GM12878 (cell line): ENCODE results near the gene THOC1. TPM values are rescaled to one million over a fixed set of nuclear protein-coding genes. Genes with fewer than 3 reads are reported as not detected.
A peak's percentile ranks its signal among the peaks of the same experiment; 100 is the strongest.

ENCODE experiments used
- ATAC-seq: fragments of 200-7000 bp; cut with Tn5 transposase; 3 replicates; pipeline ENCODE4 v1.9.1; 2020; ENCODE audit warnings: mild to moderate bottlenecking, moderate library complexity
- BruUV-seq: library from RNA; stranded (reverse); fragments of 400-500 nt; replicated peaks from 2 replicates; lab custom pipeline; 2021; lab: Mats Ljungman, UMichigan
- CTCF ChIA-PET: fragments of 300-600 bp; sonication (Branson Sonifier 250); formaldehyde crosslinking; extraction: SDS; loops from one replicate; lab custom pipeline; 2021; ENCODE audit warnings: inconsistent platforms; lab: Yijun Ruan, JAX
- POLR2A ChIA-PET: fragments of 350-600 bp; formaldehyde crosslinking; extraction: SDS; loops from one replicate; lab custom pipeline; 2021; ENCODE audit warnings: inconsistent platforms; lab: Charles Lee
- RAD21 ChIA-PET: fragments of 300-600 bp; sonication (Branson Sonifier 250); formaldehyde crosslinking; loops from one replicate; lab custom pipeline; 2023; ENCODE audit warnings: antibody characterized with exemption; ENCODE audit not compliant: unreplicated experiment; lab: Charles Lee
- SMC1A ChIA-PET: fragments of 300-600 bp; sonication (Branson Sonifier 250); formaldehyde crosslinking; loops from one replicate; lab custom pipeline; 2023; ENCODE audit not compliant: unreplicated experiment, uncharacterized antibody; lab: Charles Lee
- DNase-seq: peaks from one replicate; pipeline ENCODE4 v3.0.0-alpha.2; 2011; ENCODE audit warnings: low read depth, low spot score
- FAIRE-seq: peaks from 3 replicates; lab custom pipeline; 2011; peaks lifted over from hg19 to GRCh38; lab: Jason Lieb, UNC
- H2AFZ ChIP-seq: 2 replicates; pipeline ENCODE4 v1.6.0; 2011; ENCODE audit warnings: low read depth, low read length, control low read depth; ENCODE audit not compliant: control insufficient read depth
- H3K27ac ChIP-seq: 2 replicates; pipeline ENCODE4 v1.5.1; 2011; ENCODE audit warnings: control low read depth; ENCODE audit not compliant: control insufficient read depth, insufficient read depth
- H3K27me3 ChIP-seq, 2 experiments: replicated peaks in 1 of 2; 2 replicates each; pipeline versions ENCODE4 v1.6.0 to v1.6.1; 2011; ENCODE audit warnings: low read length in 1 of 2; ENCODE audit not compliant: control insufficient read depth in 2 of 2, insufficient read depth in 2 of 2
- H3K36me3 ChIP-seq, 2 experiments: 2 replicates each; pipeline ENCODE4 v1.5.1; 2011; ENCODE audit warnings: low read length in 1 of 2; ENCODE audit not compliant: control insufficient read depth in 2 of 2, insufficient read depth in 2 of 2
- H3K4me1 ChIP-seq: 2 replicates; pipeline ENCODE4 v1.6.1; 2011; ENCODE audit warnings: mild to moderate bottlenecking, low read length, moderate library complexity, mixed read lengths; ENCODE audit not compliant: control insufficient read depth, insufficient read depth
- H3K4me2 ChIP-seq: 2 replicates; pipeline ENCODE4 v1.6.0; 2011; ENCODE audit warnings: control low read depth; ENCODE audit not compliant: control insufficient read depth, insufficient read depth
- H3K4me3 ChIP-seq: fragments of 200-600 bp; sonication (generic); 2 replicates; pipeline ENCODE4 v1.5.1; 2016
- H3K79me2 ChIP-seq: 2 replicates; pipeline ENCODE4 v1.6.0; 2011; ENCODE audit warnings: low read length; ENCODE audit not compliant: control insufficient read depth, insufficient read depth
- H3K9ac ChIP-seq: 2 replicates; pipeline ENCODE4 v1.8.0; 2011; ENCODE audit warnings: low read length, control low read depth, mixed read lengths; ENCODE audit not compliant: control insufficient read depth, insufficient read depth
- H3K9me3 ChIP-seq: replicated peaks from 3 replicates; pipeline ENCODE4 v1.5.1; 2011; ENCODE audit warnings: mild to moderate bottlenecking, low read length; ENCODE audit not compliant: control insufficient read depth, insufficient read depth
- H4K20me1 ChIP-seq: 2 replicates; pipeline ENCODE4 v1.6.0; 2011; ENCODE audit not compliant: control insufficient read depth, insufficient read depth
- CEBPB ChIP-seq, 2 experiments: fragments of 150-350 bp in 1 of 2; IDR thresholded peaks; 2 replicates each; pipeline ENCODE4 v1.6.1; 2012 to 2014; ENCODE audit warnings: low read depth in 2 of 2, low read length in 2 of 2, borderline replicate concordance in 1 of 2, inconsistent platforms in 1 of 2
- ELK1 ChIP-seq: IDR thresholded peaks from 2 replicates; pipeline ENCODE4 v1.6.1; 2012; ENCODE audit warnings: low read depth, low read length, improper control_type of control experiment
- HCFC1 ChIP-seq: fragments of 150-350 bp; IDR thresholded peaks from 2 replicates; pipeline ENCODE4 v1.6.1; 2014; ENCODE audit warnings: low read length
- IKZF1 ChIP-seq: fragments of 450-650 bp; conservative IDR thresholded peaks from 2 replicates; pipeline ENCODE4 v1.6.1; 2017; ENCODE audit warnings: antibody characterized with exemption, mild to moderate bottlenecking
- MTA2 ChIP-seq: fragments of 450-650 bp; IDR thresholded peaks from 2 replicates; pipeline ENCODE4 v1.6.1; 2016; ENCODE audit warnings: low read depth, mild to moderate bottlenecking, moderate library complexity
- NR2F1 ChIP-seq: fragments of 450-650 bp; conservative IDR thresholded peaks from 2 replicates; pipeline ENCODE4 v1.6.1; 2017; ENCODE audit warnings: mild to moderate bottlenecking
- POLR2AphosphoS2 ChIP-seq: IDR thresholded peaks from 2 replicates; pipeline ENCODE4 v1.6.1; 2011; ENCODE audit warnings: low read depth, mild to moderate bottlenecking, low read length, improper control_type of control experiment, moderate library complexity
- RBBP5 ChIP-seq: fragments of 200-600 bp; sonication (generic); conservative IDR thresholded peaks from 2 replicates; pipeline ENCODE4 v1.6.1; 2016
- RFX5 ChIP-seq: IDR thresholded peaks from 2 replicates; pipeline ENCODE4 v1.6.1; 2011; ENCODE audit warnings: low read depth, low read length, improper control_type of control experiment
- TAF1 ChIP-seq: IDR thresholded peaks from 2 replicates; pipeline ENCODE4 v1.6.1; 2011; ENCODE audit warnings: mild to moderate bottlenecking, low read depth, low read length, borderline replicate concordance
- TBL1XR1 ChIP-seq: IDR thresholded peaks from 2 replicates; pipeline ENCODE4 v1.6.1; 2012; ENCODE audit warnings: low read depth, low read length, improper control_type of control experiment
- WRNIP1 ChIP-seq: IDR thresholded peaks from 2 replicates; pipeline ENCODE4 v1.6.1; 2011; ENCODE audit warnings: low read depth, low read length, improper control_type of control experiment, borderline replicate concordance
- ZBED1 ChIP-seq: IDR thresholded peaks from 2 replicates; pipeline ENCODE4 v1.6.1; 2016; ENCODE audit warnings: borderline replicate concordance
- WGBS: methylation state at CpG from one replicate; pipeline ENCODE4 v1.1.6; 2016; ENCODE audit warnings: low lambda C conversion rate; ENCODE audit not compliant: insufficient replicate concordance, insufficient coverage; ENCODE audit errors: missing lambda C conversion rate; 5-methylcytosine and 5-hydroxymethylcytosine counted together
- in situ Hi-C: fragments of 300-500 bp; cut with MboI; formaldehyde crosslinking; loops from 9 replicates; pipeline ENCODE4 v1.14.3; 2018; ENCODE audit warnings: mixed read lengths
- intact Hi-C: fragments of 100-400 bp; cut with micrococcal nuclease; formaldehyde crosslinking; loops from one replicate; pipeline ENCODE4 v1.14.2; 2022; ENCODE audit not compliant: unreplicated experiment
- polyA plus RNA-seq, 11 experiments: library from polyadenylated mRNA; depleted of rRNA in 4 of 11; unstranded in 6 of 11; stranded (reverse) in 5 of 11; fragments of >200 nt; fragmentation: Nextera tagmentation in 4 of 11; fragmentation: Illumina TruSeq in 1 of 11; extraction: Ambion mirVana in 4 of 11; extraction: Trizol in 1 of 11; gene quantifications; 1 replicate in 1 of 11; 2 replicates in 10 of 11; pipeline versions ENCODE4 v1.2.1 to v1.2.3, GENCODE V29; 2011 to 2016; ENCODE audit warnings: inconsistent platforms in 2 of 11, missing spikeins in 2 of 11, low read depth in 1 of 11
- total RNA-seq, 4 experiments: library from RNA; depleted of rRNA in 3 of 4; stranded (reverse); fragments of >200 nt in 3 of 4; fragmentation: Illumina TruSeq in 1 of 4; extraction: Trizol in 1 of 4; gene quantifications; 2 replicates each; pipeline versions ENCODE4 v1.2.1 to v1.2.3, GENCODE V29; 2013 to 2021

THOC1 gene
- total and polyA plus RNA-seq, 10 of the 15 experiments (the other 5 are each of a cell fraction or from before 2014, with no cell fraction given), result 32.8 to 99.8 (median 49.0) TPM

GRCh38 chr18:213966-214365 is 53.9 kb downstream of the THOC1 start (continued):
- no peak for TF ChIP-seq MTA2

DNA sequence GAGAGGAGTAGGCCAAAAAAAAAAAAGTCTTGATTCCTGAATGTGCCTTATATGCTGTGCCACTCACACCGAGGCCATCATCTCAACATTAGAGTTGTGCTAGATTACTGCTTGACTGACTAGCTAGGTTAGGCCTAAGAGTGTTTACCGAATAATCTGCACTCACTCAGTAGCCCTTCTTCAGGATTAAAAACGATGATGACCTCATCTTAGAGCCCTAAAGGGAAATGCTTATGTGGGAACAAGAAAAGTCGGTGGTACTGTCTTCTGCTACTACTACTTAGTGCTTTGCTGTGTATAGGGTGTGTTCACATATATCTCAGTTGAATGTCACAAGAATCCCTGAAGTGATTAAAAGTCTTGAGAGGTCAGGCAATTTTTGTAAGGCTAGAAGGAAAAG is 54.3 kb downstream of the THOC1 start:
- FAIRE-seq (peak; percentile 23), ATAC-seq (no peak), DNase-seq (no peak)
- H4K20me1 ChIP-seq, result no peaks in the 10 kb centered on the region
- H3K4me1 ChIP-seq, result no peaks in the 10 kb centered on the region
- ChIA-PET CTCF (interaction anchor here (0.6 to 1.2 kb wide), 5 partner anchors 16 to 36 kb away, joined by 3 read pairs; no protein-coding TSS in a partner anchor), SMC1A (interaction anchor here (0.8 to 1.1 kb wide), 2 partner anchors 14 to 18 kb away, joined by 3 read pairs; no protein-coding TSS in a partner anchor), RAD21 (no interaction called here), POLR2A (no interaction called here)
- H3K9me3 ChIP-seq, result peaks cover 4% of the 10 kb centered on the region; the same call in 2 of the 3 replicates
- H3K9ac ChIP-seq, result no peak overlapping the region
- H2AFZ ChIP-seq, result no peak overlapping the region
- TF ChIP-seq NR2F1 (no peak), CEBPB (IDR thresholded peaks at IDR 0.05; ENCODE audit: borderline replicate concordance in 1 of 2, low read depth in 2 of 2, low read length in 2 of 2) (no peak), HCFC1 (no peak), WRNIP1 (no peak), RFX5 (no peak), ZBED1 (no peak), TAF1 (no peak), TBL1XR1 (no peak), RBBP5 (no peak), ELK1 (no peak), POLR2AphosphoS2 (no peak), IKZF1 (no peak)
- no peak overlapping the region for H3K4me2 ChIP-seq
- H3K27ac ChIP-seq, result no peak overlapping the region
- intact Hi-C loops, result no loop called here
- WGBS, result 99% methylated on average over 4 of the region's 4 CpGs
- no peaks in the 10 kb centered on the region for H3K79me2 ChIP-seq
- no peak overlapping the region for H3K4me3 ChIP-seq
- in situ Hi-C loops, result no loop called here
- no TSS peak for BruUV-seq
- no peaks in the 10 kb centered on the region for H3K27me3 ChIP-seq
- H3K36me3 ChIP-seq, result peaks cover 8 to 31% of the 10 kb centered on the region in 2 experiments
